Thoracic aorta (tissue), 2 donors: Measurements from ENCODE around the gene CPB2. TPM values are rescaled to one million over a fixed set of nuclear protein-coding genes. Genes with fewer than 3 reads are reported as not detected.

ENCODE experiments used
- ATAC-seq: fragments of 150-250 bp; one replicate; pipeline ENCODE4 v1.8.0; 2017; ENCODE audit warnings: low read depth; ENCODE audit not compliant: insufficient number of reproducible peaks, low FRiP score
- DNase-seq: peaks from one replicate; pipeline ENCODE4 v3.0.0-alpha.2; 2020; ENCODE audit warnings: low spot score
- H3K27ac ChIP-seq, 2 donors: fragments of 200-600 bp; sonication (generic); 1 replicate in 1 of 2; 2 replicates in 1 of 2; pipeline ENCODE4 v1.5.1; 2016; ENCODE audit warnings: mild to moderate bottlenecking in 2 of 2, moderate library complexity in 2 of 2
- H3K27me3 ChIP-seq: fragments of 200-600 bp; sonication (generic); replicated peaks from 2 replicates; pipeline ENCODE4 v1.6.0; 2016; ENCODE audit warnings: mild to moderate bottlenecking; ENCODE audit not compliant: insufficient read depth
- H3K36me3 ChIP-seq: fragments of 200-600 bp; sonication (generic); one replicate; pipeline ENCODE4 v1.5.1; 2016
- H3K4me1 ChIP-seq, 2 donors: fragments of 200-600 bp; sonication (generic); 1 replicate in 1 of 2; 2 replicates in 1 of 2; pipeline versions ENCODE4 v1.5.1 to v1.6.0; 2016; ENCODE audit warnings: low read depth in 2 of 2, mild to moderate bottlenecking in 1 of 2; ENCODE audit not compliant: control insufficient read depth in 1 of 2
- H3K4me3 ChIP-seq: fragments of 200-600 bp; sonication (generic); 2 replicates; pipeline ENCODE4 v1.5.1; 2016; ENCODE audit warnings: mild to moderate bottlenecking
- H3K9me3 ChIP-seq: fragments of 200-600 bp; sonication (generic); 2 replicates; pipeline ENCODE4 v1.5.1; 2016
- CTCF ChIP-seq: fragments of 200-600 bp; sonication (generic); IDR thresholded peaks from one replicate; pipeline ENCODE4 v1.5.1; 2019; ENCODE audit warnings: antibody characterized with exemption
- total RNA-seq, 2 donors: library from RNA; depleted of rRNA; stranded (reverse); fragments of >200 nt; gene quantifications; one replicate each; pipeline versions ENCODE4 v1.1.0 to v1.2.3, GENCODE V29; 2016

The CPB2 gene
- total RNA-seq, 2 donors from 2014 or later = not detected

GRCh38 chr13:46149272-46150133 is 44.7 kb upstream of the CPB2 start:
- no peak for ATAC-seq
- no peak for TF ChIP-seq CTCF

GRCh38 chr13:46146898-46147297 is 42.1 kb upstream of the CPB2 start:
- Histone ChIP-seq H3K4me3 (no peak overlapping the region), H3K27ac (no peak overlapping the region), H3K4me1 (no peaks in the 10 kb centered on the region), H3K9me3 (no peaks in the 10 kb centered on the region), H3K36me3 (no peaks in the 10 kb centered on the region), H3K27me3 (no peaks in the 10 kb centered on the region)
- no peak for ATAC-seq
- no peak for TF ChIP-seq CTCF
- DNase-seq = no peak

More at GRCh38 chr13:46149272-46150133, 44.7 kb upstream of the CPB2 start:
- Histone ChIP-seq H3K27me3 (no peaks in the 10 kb centered on the region), H3K9me3 (no peaks in the 10 kb centered on the region), H3K4me3 (no peak overlapping the region), H3K36me3 (no peaks in the 10 kb centered on the region), H3K4me1 (peaks cover 0 to 7% of the 10 kb centered on the region in 2 donors), H3K27ac (no peak overlapping the region)
- DNase-seq = no peak

- H3K27me3 ChIP-seq = no peaks in the 10 kb centered on the region
- no peak for TF ChIP-seq CTCF
- H3K9me3 ChIP-seq = no peaks in the 10 kb centered on the region
- no peak for ATAC-seq
- no peaks in the 10 kb centered on the region for H3K36me3 ChIP-seq
- no peak overlapping the region for H3K4me3 ChIP-seq
- no peak for DNase-seq
- H3K27ac ChIP-seq = no peak overlapping the region
- H3K4me1 ChIP-seq = no peaks in the 10 kb centered on the region
These were observed 41.1 kb upstream of the CPB2 start for GRCh38 chr13:46145950-46146349.

- Histone ChIP-seq H3K4me3 (no peak overlapping the region), H3K36me3 (no peaks in the 10 kb centered on the region), H3K9me3 (no peaks in the 10 kb centered on the region), H3K4me1 (no peaks in the 10 kb centered on the region), H3K27ac (no peak overlapping the region), H3K27me3 (no peaks in the 10 kb centered on the region)
- no peak for TF ChIP-seq CTCF
- DNase-seq = no peak
- ATAC-seq = no peak
These were observed 40.3 kb upstream of the CPB2 start for GRCh38 chr13:46145135-46145534.

GRCh38 chr13:46143184-46143701 is 38.4 kb upstream of the CPB2 start:
- Histone ChIP-seq H3K4me3 (no peak overlapping the region), H3K36me3 (no peaks in the 10 kb centered on the region), H3K27me3 (no peaks in the 10 kb centered on the region), H3K27ac (no peak overlapping the region), H3K9me3 (no peaks in the 10 kb centered on the region), H3K4me1 (no peaks in the 10 kb centered on the region)
- no peak for TF ChIP-seq CTCF
- no peak for DNase-seq
- ATAC-seq = no peak
